Fibroblast of the aortic adventitia (primary cell): ENCODE results near the gene RNF144A. TPM values are rescaled to one million over a fixed set of nuclear protein-coding genes. Genes with fewer than 3 reads are reported as not detected.
"Not testable (repeated sequence)": the region's sequence is repeated elsewhere in the genome, so short reads cannot be mapped to it uniquely, and the experiment has no call there.

ENCODE experiments used
- DNase-seq: peaks from one replicate; pipeline ENCODE4 v3.0.0-alpha.2; 2010; ENCODE audit warnings: low read depth
- H3K4me3 ChIP-seq: 2 replicates; pipeline ENCODE4 v1.5.1; 2011; ENCODE audit warnings: low read depth, mild to moderate bottlenecking, control low read depth, low read length, moderate library complexity
- total RNA-seq: library from RNA; depleted of rRNA; stranded (reverse); fragments of >200 nt; gene quantifications from 2 replicates; pipeline ENCODE4 v1.2.3, GENCODE V29; 2012; ENCODE audit warnings: low replicate concordance
- TF ChIP-seq, protein P1 (sequence below): IDR thresholded peaks from 2 replicates; pipeline ENCODE4 v1.5.1; 2011; ENCODE audit warnings: mild to moderate bottlenecking, low read length, control low read depth, inconsistent platforms; ENCODE audit not compliant: insufficient read depth

Gene RNF144A
- total RNA-seq, 1 donor, result 10.8 TPM

GRCh38 chr2:6993936-6994335 lies 76.7 kb downstream of the RNF144A start:
- H3K4me3 ChIP-seq, result no peak overlapping the region

DNA sequence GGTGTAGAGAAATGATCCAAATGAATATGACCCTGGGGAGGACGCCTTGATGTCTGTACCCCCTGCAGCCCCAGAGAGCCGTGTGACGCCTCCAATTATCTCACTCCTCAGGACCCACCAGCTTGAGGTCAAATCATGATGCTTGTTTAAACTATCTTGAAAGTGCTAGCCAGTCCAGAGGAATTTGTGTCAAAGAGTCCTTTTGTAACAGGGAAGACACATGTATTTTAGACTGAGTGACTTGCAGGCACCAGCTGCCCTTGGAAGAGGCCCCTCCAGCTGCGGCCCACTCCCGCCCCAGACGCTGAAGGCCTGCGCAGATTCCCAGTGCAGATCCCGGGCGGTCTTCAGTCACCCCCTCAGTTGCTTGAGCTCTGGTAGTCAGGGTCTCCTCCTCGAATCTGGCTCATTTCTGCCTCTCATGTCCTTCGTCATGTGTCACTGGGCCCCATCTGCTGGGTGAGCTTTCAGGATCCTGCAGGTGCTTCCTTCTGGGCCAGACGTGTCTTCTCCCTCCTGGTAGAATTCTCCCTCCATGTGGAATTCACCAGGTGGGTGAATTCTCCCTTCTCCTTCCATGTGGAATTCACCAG lies 77.4 kb downstream of the RNF144A start:
- H3K4me3 ChIP-seq, result no peak overlapping the region
- no peak for DNase-seq
- TF ChIP-seq, protein P1, sequence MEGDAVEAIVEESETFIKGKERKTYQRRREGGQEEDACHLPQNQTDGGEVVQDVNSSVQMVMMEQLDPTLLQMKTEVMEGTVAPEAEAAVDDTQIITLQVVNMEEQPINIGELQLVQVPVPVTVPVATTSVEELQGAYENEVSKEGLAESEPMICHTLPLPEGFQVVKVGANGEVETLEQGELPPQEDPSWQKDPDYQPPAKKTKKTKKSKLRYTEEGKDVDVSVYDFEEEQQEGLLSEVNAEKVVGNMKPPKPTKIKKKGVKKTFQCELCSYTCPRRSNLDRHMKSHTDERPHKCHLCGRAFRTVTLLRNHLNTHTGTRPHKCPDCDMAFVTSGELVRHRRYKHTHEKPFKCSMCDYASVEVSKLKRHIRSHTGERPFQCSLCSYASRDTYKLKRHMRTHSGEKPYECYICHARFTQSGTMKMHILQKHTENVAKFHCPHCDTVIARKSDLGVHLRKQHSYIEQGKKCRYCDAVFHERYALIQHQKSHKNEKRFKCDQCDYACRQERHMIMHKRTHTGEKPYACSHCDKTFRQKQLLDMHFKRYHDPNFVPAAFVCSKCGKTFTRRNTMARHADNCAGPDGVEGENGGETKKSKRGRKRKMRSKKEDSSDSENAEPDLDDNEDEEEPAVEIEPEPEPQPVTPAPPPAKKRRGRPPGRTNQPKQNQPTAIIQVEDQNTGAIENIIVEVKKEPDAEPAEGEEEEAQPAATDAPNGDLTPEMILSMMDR, result no peak

More at GRCh38 chr2:6993936-6994335, 76.7 kb downstream of the RNF144A start:
- no peak for DNase-seq
- TF ChIP-seq, protein P1, result no peak

- DNase-seq, result no peak
- H3K4me3 ChIP-seq, result no peak overlapping the region
- TF ChIP-seq, protein P1, result no peak
These were observed 78.3 kb downstream of the RNF144A start for GRCh38 chr2:6995391-6996097.

GRCh38 chr2:6999211-6999877 lies 82.1 kb downstream of the RNF144A start:
- no peak overlapping the region for H3K4me3 ChIP-seq
- no peak for DNase-seq
- TF ChIP-seq, protein P1, result no peak

DNA sequence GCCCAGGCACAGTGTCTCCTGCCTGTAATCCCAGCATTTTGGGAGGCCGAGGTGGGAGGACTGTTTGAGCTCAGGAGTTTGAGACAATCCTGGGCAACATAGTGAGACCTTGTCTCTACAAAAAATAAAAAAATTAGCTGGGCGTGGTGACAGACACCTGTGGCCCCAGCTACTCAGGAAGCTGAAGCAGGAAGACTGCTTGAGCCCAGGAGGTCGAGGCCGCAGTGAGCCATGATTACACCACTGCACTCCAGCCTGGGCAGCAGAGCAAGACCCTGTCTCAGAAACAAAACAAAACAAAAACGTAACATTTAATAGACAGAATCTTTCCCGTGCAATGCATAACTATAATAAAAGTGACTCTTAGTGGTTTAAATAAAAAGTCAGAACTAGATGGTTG lies 84.2 kb downstream of the RNF144A start:
- not testable (repeated sequence) for DNase-seq, H3K4me3 ChIP-seq

GRCh38 chr2:7003895-7004294 lies 86.7 kb downstream of the RNF144A start:
- no peak overlapping the region for H3K4me3 ChIP-seq
- TF ChIP-seq, protein P1, result no peak
- DNase-seq, result no peak

DNA sequence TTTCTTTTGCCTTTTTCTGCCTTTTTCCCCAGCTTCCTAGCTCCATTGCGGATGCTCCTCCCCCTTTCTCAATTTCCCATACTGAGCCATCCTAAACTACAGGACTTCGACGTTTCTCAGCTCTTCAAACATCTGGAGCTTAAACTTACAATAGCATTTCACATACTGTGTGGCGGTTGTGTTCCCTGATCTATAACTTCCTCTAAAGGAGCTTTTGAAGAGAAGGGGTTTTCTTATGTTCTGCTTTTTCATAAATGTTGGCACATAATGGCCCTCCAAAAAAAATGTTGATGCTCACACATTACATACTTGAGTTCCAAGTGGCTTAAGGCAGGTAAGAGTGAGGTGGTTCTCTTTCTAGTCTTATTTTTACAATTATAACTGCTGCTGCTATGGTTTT lies 87.4 kb downstream of the RNF144A start:
- no peak overlapping the region for H3K4me3 ChIP-seq
- DNase-seq, result no peak
- TF ChIP-seq, protein P1, result no peak
